ENCODE data around the gene LRIG1.

Gene LRIG1

GRCh38 chr3:66377800-66378199 lies 123.0 kb downstream of the LRIG1 start:
- H3K27ac ChIP-seq, result no peak overlapping the region
- no peaks in the 10 kb centered on the region for H3K27me3 ChIP-seq
- H3K9me3 ChIP-seq, result no peaks in the 10 kb centered on the region
- peaks cover 78% of the 10 kb centered on the region for H3K36me3 ChIP-seq
- H3K4me3 ChIP-seq (ENCODE audit: low read depth in 1 of 2, low read length in 1 of 2), result no peak overlapping the region
- TF ChIP-seq CTCF (IDR thresholded peaks at IDR 0.05), result no peak
- H3K4me1 ChIP-seq (ENCODE audit: control insufficient read depth in 1 of 2, insufficient read depth in 1 of 2, low read depth in 1 of 2, low read length in 1 of 2), result no peaks in the 10 kb centered on the region

- H3K27ac ChIP-seq, result no peak overlapping the region
- H3K27me3 ChIP-seq, result no peaks in the 10 kb centered on the region
- no peak for TF ChIP-seq CTCF (IDR thresholded peaks at IDR 0.05)
- H3K36me3 ChIP-seq, result peaks cover 65% of the 10 kb centered on the region
- H3K4me1 ChIP-seq (ENCODE audit: control insufficient read depth in 1 of 2, insufficient read depth in 1 of 2, low read depth in 1 of 2, low read length in 1 of 2), result no peaks in the 10 kb centered on the region
- H3K4me3 ChIP-seq (ENCODE audit: low read depth in 1 of 2, low read length in 1 of 2), result no peak overlapping the region
- H3K9me3 ChIP-seq, result no peaks in the 10 kb centered on the region
Observed at GRCh38 chr3:66376568-66376967, 124.3 kb downstream of the LRIG1 start.

- H3K4me1 ChIP-seq (ENCODE audit: control insufficient read depth in 1 of 2, insufficient read depth in 1 of 2, low read depth in 1 of 2, low read length in 1 of 2), result no peaks in the 10 kb centered on the region
- no peak overlapping the region for H3K4me3 ChIP-seq (ENCODE audit: low read depth in 1 of 2, low read length in 1 of 2)
- H3K9me3 ChIP-seq, result no peaks in the 10 kb centered on the region
- H3K27me3 ChIP-seq, result no peaks in the 10 kb centered on the region
- H3K36me3 ChIP-seq, result peaks cover 28% of the 10 kb centered on the region
- no peak for TF ChIP-seq CTCF (IDR thresholded peaks at IDR 0.05)
- no peak overlapping the region for H3K27ac ChIP-seq
Observed at GRCh38 chr3:66372681-66373350, 128.0 kb downstream of the LRIG1 start.

GRCh38 chr3:66371432-66371831 lies 129.4 kb downstream of the LRIG1 start:
- no peak for TF ChIP-seq CTCF (IDR thresholded peaks at IDR 0.05)
- no peaks in the 10 kb centered on the region for H3K4me1 ChIP-seq (ENCODE audit: control insufficient read depth in 1 of 2, insufficient read depth in 1 of 2, low read depth in 1 of 2, low read length in 1 of 2)
- no peaks in the 10 kb centered on the region for H3K9me3 ChIP-seq
- no peaks in the 10 kb centered on the region for H3K27me3 ChIP-seq
- no peak overlapping the region for H3K27ac ChIP-seq
- H3K36me3 ChIP-seq, result peaks cover 14% of the 10 kb centered on the region
- H3K4me3 ChIP-seq (ENCODE audit: low read depth in 1 of 2, low read length in 1 of 2), result no peak overlapping the region

GRCh38 chr3:66370179-66370578 lies 130.6 kb downstream of the LRIG1 start:
- Histone ChIP-seq H3K27me3 (no peaks in the 10 kb centered on the region), H3K4me3 (ENCODE audit: low read depth in 1 of 2, low read length in 1 of 2) (no peak overlapping the region), H3K27ac (no peak overlapping the region), H3K36me3 (peaks cover 3% of the 10 kb centered on the region), H3K9me3 (no peaks in the 10 kb centered on the region), H3K4me1 (ENCODE audit: control insufficient read depth in 1 of 2, insufficient read depth in 1 of 2, low read depth in 1 of 2, low read length in 1 of 2) (no peaks in the 10 kb centered on the region)
- no peak for TF ChIP-seq CTCF (IDR thresholded peaks at IDR 0.05)

Data from neutrophil (primary cell).